IMR-90 (cell line): Measurements from ENCODE around the gene ZNF266. TPM values are rescaled to one million over a fixed set of nuclear protein-coding genes. Genes with fewer than 3 reads are reported as not detected.
A peak's percentile ranks its signal among the peaks of the same experiment; 100 is the strongest.

Experiments used
- ATAC-seq: fragments of 200-7000 bp; cut with Tn5 transposase; 2 replicates; pipeline ENCODE4 v1.9.1; 2020; ENCODE audit warnings: low read depth, mild to moderate bottlenecking, moderate library complexity
- BruUV-seq: library from RNA; stranded (reverse); fragments of 400-500 nt; replicated peaks from 2 replicates; lab custom pipeline; 2021; lab: Mats Ljungman, UMichigan
- CTCF ChIA-PET: fragments of 300-600 bp; formaldehyde crosslinking; extraction: SDS; loops from one replicate; lab custom pipeline; 2021; ENCODE audit warnings: antibody characterized with exemption; lab: Yijun Ruan, JAX
- POLR2A ChIA-PET: fragments of 300-600 bp; sonication (Branson Sonifier 250); formaldehyde crosslinking; loops from one replicate; lab custom pipeline; 2022; ENCODE audit warnings: antibody characterized with exemption; ENCODE audit not compliant: unreplicated experiment; lab: Charles Lee
- DNase-seq: peaks from one replicate; pipeline ENCODE4 v3.0.0; 2013
- H2AFZ ChIP-seq: replicated peaks from 2 replicates; pipeline ENCODE3; 2013; ENCODE audit warnings: low read length, mild to moderate bottlenecking; ENCODE audit not compliant: poor library complexity
- H2AK5ac ChIP-seq: 2 replicates; pipeline ENCODE4 v1.6.1; 2013; ENCODE audit warnings: low read depth, low read length, inconsistent platforms
- H2AK9ac ChIP-seq: replicated peaks from 2 replicates; pipeline ENCODE3; 2013; ENCODE audit warnings: mild to moderate bottlenecking, low read depth, low read length, moderate library complexity; ENCODE audit not compliant: poor library complexity
- H2BK120ac ChIP-seq: 2 replicates; pipeline ENCODE4 v1.6.1; 2013; ENCODE audit warnings: low read depth, low read length, inconsistent platforms
- H2BK15ac ChIP-seq: 3 replicates; pipeline ENCODE4 v1.6.1; 2013; ENCODE audit warnings: low read depth, low read length, inconsistent platforms
- H2BK20ac ChIP-seq: 2 replicates; pipeline ENCODE4 v1.6.1; 2013; ENCODE audit warnings: low read depth, mild to moderate bottlenecking, inconsistent platforms, low read length, moderate library complexity
- H2BK5ac ChIP-seq: 2 replicates; pipeline ENCODE4 v1.6.1; 2013; ENCODE audit warnings: mild to moderate bottlenecking, low read depth, low read length, inconsistent platforms; ENCODE audit not compliant: poor library complexity, severe bottlenecking
- H3K14ac ChIP-seq: replicated peaks from 2 replicates; pipeline ENCODE4 v1.6.1; 2013; ENCODE audit warnings: low read depth, low read length, inconsistent platforms
- H3K18ac ChIP-seq: 2 replicates; pipeline ENCODE4 v1.6.1; 2013; ENCODE audit warnings: low read depth, low read length, control low read depth
- H3K23ac ChIP-seq: 2 replicates; pipeline ENCODE4 v1.6.1; 2013; ENCODE audit warnings: low read depth, low read length, inconsistent platforms
- H3K27ac ChIP-seq: 2 replicates; pipeline ENCODE4 v1.5.1; 2013; ENCODE audit warnings: mild to moderate bottlenecking, control low read depth, low read length; ENCODE audit not compliant: insufficient read depth
- H3K27me3 ChIP-seq: 2 replicates; pipeline ENCODE4 v1.6.1; 2013; ENCODE audit warnings: low read length; ENCODE audit not compliant: control insufficient read depth, insufficient read depth
- H3K36me3 ChIP-seq: 2 replicates; pipeline ENCODE4 v1.6.1; 2013; ENCODE audit warnings: low read length, mixed read lengths; ENCODE audit not compliant: control insufficient read depth, insufficient read depth
- H3K4ac ChIP-seq: 2 replicates; pipeline ENCODE4 v1.6.1; 2013; ENCODE audit warnings: low read depth, low read length, inconsistent platforms
- H3K4me1 ChIP-seq: 2 replicates; pipeline ENCODE4 v1.6.1; 2013; ENCODE audit warnings: low read length, mixed read lengths; ENCODE audit not compliant: control insufficient read depth, insufficient read depth
- H3K4me2 ChIP-seq: 2 replicates; pipeline ENCODE4 v1.6.1; 2013; ENCODE audit warnings: low read depth, mild to moderate bottlenecking, control low read depth, low read length, moderate library complexity
- H3K4me3 ChIP-seq: 2 replicates; pipeline ENCODE4 v1.5.1; 2013; ENCODE audit warnings: low read depth, mild to moderate bottlenecking, control low read depth, low read length, moderate library complexity; ENCODE audit not compliant: insufficient read depth
- H3K56ac ChIP-seq: 2 replicates; pipeline ENCODE4 v1.6.1; 2013; ENCODE audit warnings: low read length, inconsistent platforms; ENCODE audit not compliant: insufficient read depth; ENCODE audit errors: extremely low read depth
- H3K79me1 ChIP-seq, 2 experiments: 2 replicates each; pipeline ENCODE4 v1.6.1; 2013; ENCODE audit warnings: low read length in 2 of 2, inconsistent platforms in 1 of 2, low read depth in 1 of 2
- H3K9ac ChIP-seq: 2 replicates; pipeline ENCODE4 v1.6.1; 2013; ENCODE audit warnings: low read depth, low read length, control low read depth
- H3K9me1 ChIP-seq: 2 replicates; pipeline ENCODE4 v1.6.1; 2013; ENCODE audit warnings: low read length, inconsistent platforms; ENCODE audit not compliant: insufficient read depth
- H3K9me3 ChIP-seq: 2 replicates; pipeline ENCODE4 v1.6.1; 2013; ENCODE audit warnings: low read length; ENCODE audit not compliant: control insufficient read depth, insufficient read depth
- H4K20me1 ChIP-seq: 2 replicates; pipeline ENCODE4 v1.6.1; 2013; ENCODE audit warnings: low read length, inconsistent platforms; ENCODE audit not compliant: insufficient read depth
- H4K5ac ChIP-seq: 2 replicates; pipeline ENCODE4 v1.6.1; 2013; ENCODE audit warnings: mild to moderate bottlenecking, low read depth, low read length, control low read depth
- H4K8ac ChIP-seq, 2 experiments: 2 replicates each; pipeline ENCODE4 v1.6.1; 2013; ENCODE audit warnings: low read depth in 2 of 2, low read length in 2 of 2, control low read depth in 1 of 2, inconsistent platforms in 1 of 2
- H4K91ac ChIP-seq: 2 replicates; pipeline ENCODE4 v1.6.1; 2013; ENCODE audit warnings: low read depth, low read length, inconsistent platforms; ENCODE audit not compliant: insufficient read depth
- MAFK ChIP-seq: IDR thresholded peaks from 2 replicates; pipeline ENCODE4 v1.6.1; 2012; ENCODE audit warnings: low read depth, low read length, improper control_type of control experiment
- MAZ ChIP-seq: IDR thresholded peaks from 2 replicates; pipeline ENCODE4 v1.6.1; 2012; ENCODE audit warnings: low read depth, mild to moderate bottlenecking, low read length, improper control_type of control experiment, moderate library complexity, borderline replicate concordance
- WGBS, 2 experiments: methylation state at CpG; one replicate each; pipeline versions ENCODE4 v1.1.5 to v1.1.7; 2013; ENCODE audit warnings: missing lambda C conversion rate in 2 of 2; ENCODE audit not compliant: insufficient read length in 1 of 2; ENCODE audit errors: extremely low coverage in 2 of 2; 5-methylcytosine and 5-hydroxymethylcytosine counted together
- dilution Hi-C: fragments of 300-500 bp; cut with HindIII; formaldehyde crosslinking; loops from one replicate; pipeline ENCODE4 v1.14.3; 2018; ENCODE audit warnings: low sequenced_read_pairs; ENCODE audit not compliant: unreplicated experiment
- in situ Hi-C: fragments of 300-500 bp; cut with MboI; formaldehyde crosslinking; loops from 3 replicates; pipeline ENCODE4 v1.14.3; 2019; ENCODE audit warnings: low sequenced_read_pairs, inconsistent platforms, mixed read lengths
- intact Hi-C: fragments of 100-400 bp; cut with micrococcal nuclease; formaldehyde crosslinking; loops from 2 replicates; pipeline ENCODE4 v1.10.0; 2022
- polyA plus RNA-seq, 3 experiments: library from polyadenylated mRNA; depleted of rRNA; stranded (reverse); fragments of >200 nt; gene quantifications; 2 replicates each; pipeline ENCODE4 v1.2.3, GENCODE V29; 2012; ENCODE audit warnings: low replicate concordance in 1 of 3
- total RNA-seq: library from RNA; depleted of rRNA; stranded (reverse); fragments of >200 nt; gene quantifications from 2 replicates; pipeline ENCODE4 v1.2.3, GENCODE V29; 2012

ZNF266 gene
- total and polyA plus RNA-seq, 2 of the 4 experiments (the other 2 are of a cell fraction): 9.3 to 9.8 TPM

GRCh38 chr19:9370738-9371619, 64.4 kb downstream of the ZNF266 start:
- no peak overlapping the region for H3K4me3 ChIP-seq
- DNase-seq (no peak), ATAC-seq (no peak)
- no peak overlapping the region for H3K4me2 ChIP-seq
- peak; percentile 77 for TF ChIP-seq MAFK
- TF ChIP-seq MAZ: no peak
- H2BK120ac ChIP-seq: no peak overlapping the region
- H2BK20ac ChIP-seq: no peak overlapping the region
- no peak overlapping the region for H2BK5ac ChIP-seq
- in situ Hi-C loops: no loop called here
- no TSS peak for BruUV-seq
- H4K8ac ChIP-seq: no peak overlapping the region
- H4K5ac ChIP-seq: no peak overlapping the region
- no peak overlapping the region for H3K14ac ChIP-seq
- no peaks in the 10 kb centered on the region for H3K27me3 ChIP-seq
- H3K4ac ChIP-seq: no peak overlapping the region
- H3K9me1 ChIP-seq: no peaks in the 10 kb centered on the region
- H3K27ac ChIP-seq: no peak overlapping the region
- dilution Hi-C loops: no loop called here
- no peaks in the 10 kb centered on the region for H4K20me1 ChIP-seq
- no CpG with 5 or more reads among the region's 6 CpGs for WGBS, 2 experiments
- intact Hi-C loops: no loop called here
- no peak overlapping the region for H3K18ac ChIP-seq
- H2AFZ ChIP-seq: no peak overlapping the region
- H3K79me1 ChIP-seq: no peaks in the 10 kb centered on the region
- peaks cover 31% of the 10 kb centered on the region for H3K9me3 ChIP-seq
- no peak overlapping the region for H3K23ac ChIP-seq
- no peak overlapping the region for H2AK5ac ChIP-seq
- no peak overlapping the region for H4K91ac ChIP-seq
- CTCF ChIA-PET: no interaction called here
- H3K9ac ChIP-seq: no peak overlapping the region
- no peaks in the 10 kb centered on the region for H3K4me1 ChIP-seq
- H3K36me3 ChIP-seq: peaks cover 2% of the 10 kb centered on the region
- H2AK9ac ChIP-seq: no peak overlapping the region
- no peak overlapping the region for H2BK15ac ChIP-seq
- POLR2A ChIA-PET: no interaction called here
- H3K56ac ChIP-seq: no peak overlapping the region
